ENCODE results near the gene MRPS34. TPM values are rescaled to one million over a fixed set of nuclear protein-coding genes. Genes with fewer than 3 reads are reported as not detected.

Gene MRPS34
- total RNA-seq, 3 donors from 2014 or later: 89.1 to 107 (median 91.0) TPM

GRCh38 chr16:1781758-1782407, 8.9 kb upstream of the MRPS34 start:
- TF ChIP-seq CTCF (IDR thresholded peaks at IDR 0.05): peak; percentile 10
- Histone ChIP-seq H3K4me1 (ENCODE audit: low read depth) (peaks cover 17% of the 10 kb centered on the region), H3K4me3 (peak overlapping the region; percentile 69), H3K9me3 (no peaks in the 10 kb centered on the region), H3K36me3 (ENCODE audit: low read depth) (peaks cover 9% of the 10 kb centered on the region)
- intact Hi-C loops (cut with DNase I, micrococcal nuclease): no loop called here
- ATAC-seq (peak; percentile 50), DNase-seq (peak in 1 of 3 donors; percentile 63)

GRCh38 chr16:1781254-1781653, 8.3 kb upstream of the MRPS34 start:
- H3K36me3 ChIP-seq (ENCODE audit: low read depth): peaks cover 9% of the 10 kb centered on the region
- DNase-seq (peak in 1 of 3 donors; percentile 36), ATAC-seq (no peak)
- H3K4me3 ChIP-seq: peak overlapping the region; percentile 69
- TF ChIP-seq CTCF (IDR thresholded peaks at IDR 0.05): no peak
- intact Hi-C loops (cut with DNase I, micrococcal nuclease): no loop called here
- H3K9me3 ChIP-seq: no peaks in the 10 kb centered on the region
- peaks cover 17% of the 10 kb centered on the region for H3K4me1 ChIP-seq (ENCODE audit: low read depth)

DNA sequence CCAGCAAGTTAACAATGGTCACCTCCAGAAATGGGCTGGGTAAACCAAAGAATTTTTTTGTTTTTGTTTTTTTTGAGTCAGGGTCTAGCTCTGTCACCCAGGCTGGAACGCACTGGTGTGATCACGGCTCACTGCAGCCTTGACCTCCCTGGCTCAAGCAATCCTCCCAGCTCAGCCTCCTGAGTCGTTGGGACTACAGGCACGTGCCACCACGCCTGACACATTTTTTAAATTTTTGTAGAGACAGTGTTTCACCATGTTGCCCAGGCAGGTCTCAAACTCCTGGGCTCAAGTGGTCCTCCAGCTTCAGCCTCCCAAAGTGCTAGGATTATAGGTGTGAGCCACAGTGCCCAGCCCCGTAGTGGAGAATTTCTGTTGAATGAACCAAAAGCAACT, 7.7 kb upstream of the MRPS34 start:
- DNase-seq (peak in 1 of 3 donors; percentile 14), ATAC-seq (no peak)
- no peak for TF ChIP-seq CTCF (IDR thresholded peaks at IDR 0.05)
- Histone ChIP-seq H3K4me1 (ENCODE audit: low read depth) (peaks cover 17% of the 10 kb centered on the region), H3K9me3 (no peaks in the 10 kb centered on the region), H3K36me3 (ENCODE audit: low read depth) (peaks cover 9% of the 10 kb centered on the region), H3K4me3 (no peak overlapping the region)
- intact Hi-C loops (cut with DNase I, micrococcal nuclease): no loop called here

GRCh38 chr16:1779741-1780676, 7.1 kb upstream of the MRPS34 start:
- peak in 1 of 3 donors; percentile 33 for DNase-seq
- ATAC-seq: no peak
- Histone ChIP-seq H3K4me1 (ENCODE audit: low read depth) (peaks cover 18% of the 10 kb centered on the region), H3K4me3 (no peak overlapping the region), H3K36me3 (ENCODE audit: low read depth) (peaks cover 9% of the 10 kb centered on the region), H3K9me3 (no peaks in the 10 kb centered on the region)
- no peak for TF ChIP-seq CTCF (IDR thresholded peaks at IDR 0.05)
- intact Hi-C loops (cut with DNase I, micrococcal nuclease): no loop called here

GRCh38 chr16:1779234-1779701, 6.3 kb upstream of the MRPS34 start:
- DNase-seq (no peak), ATAC-seq (no peak)
- intact Hi-C loops (cut with DNase I, micrococcal nuclease): no loop called here
- no peaks in the 10 kb centered on the region for H3K9me3 ChIP-seq
- peaks cover 9% of the 10 kb centered on the region for H3K36me3 ChIP-seq (ENCODE audit: low read depth)
- H3K4me1 ChIP-seq (ENCODE audit: low read depth): peaks cover 25% of the 10 kb centered on the region
- H3K4me3 ChIP-seq: no peak overlapping the region
- no peak for TF ChIP-seq CTCF (IDR thresholded peaks at IDR 0.05)
